ENCODE results near the gene IGFL4. TPM values are rescaled to one million over a fixed set of nuclear protein-coding genes. Genes with fewer than 3 reads are reported as not detected.

Gene IGFL4
- total and polyA plus RNA-seq, 2 of the 13 experiments (the other 11 are each of a cell fraction or from before 2014, with no cell fraction given) = 1.2 to 1.4 TPM

DNA sequence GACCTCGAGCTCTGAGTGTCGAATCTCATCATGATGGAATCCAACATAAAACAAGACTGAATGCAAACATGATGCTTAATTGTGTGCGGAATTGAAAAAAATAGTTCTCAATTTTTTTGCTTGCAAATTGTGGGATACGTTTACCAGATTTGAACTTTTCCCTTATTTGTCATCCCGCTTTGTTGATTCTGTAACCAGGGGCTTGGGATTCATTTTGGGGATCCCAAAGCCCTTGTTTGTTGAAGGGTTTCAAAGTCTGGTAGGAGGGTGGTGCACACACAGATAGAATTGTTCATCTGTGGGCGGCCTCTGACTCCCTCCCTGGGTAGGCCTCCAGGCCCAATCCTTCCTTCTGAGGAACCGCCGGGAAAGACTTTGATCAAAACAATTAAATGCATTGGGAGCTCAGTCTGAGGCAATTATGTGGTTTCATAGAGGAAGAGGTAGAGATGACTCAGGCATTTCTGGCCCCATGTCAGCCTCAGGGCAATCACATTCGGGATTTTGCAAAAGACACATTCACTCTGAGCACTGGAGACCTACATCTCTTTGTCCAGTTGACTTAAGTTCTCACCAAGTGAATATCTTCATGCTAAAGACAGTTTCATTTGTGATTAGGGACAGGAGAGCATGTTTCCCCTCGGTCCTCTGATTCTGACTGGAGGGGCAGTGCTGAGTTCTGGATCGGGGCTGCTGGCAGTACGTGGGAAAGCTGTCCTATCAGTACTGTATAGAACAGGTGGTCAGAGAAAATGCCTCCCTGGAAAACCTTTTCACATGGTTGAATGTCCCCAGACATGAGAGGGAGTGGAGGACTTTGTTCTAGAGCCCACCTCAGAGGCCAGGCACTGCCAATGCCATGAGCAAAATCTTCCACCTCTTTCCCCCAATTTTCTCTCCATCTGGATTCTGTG is 27.8 kb upstream of the IGFL4 start (continued):
- TF ChIP-seq RFX5 (IDR thresholded peaks at IDR 0.05; ENCODE audit: low read depth, low read length) (no peak), HNF4A (CRISPR knock-in tag; IDR thresholded peaks at IDR 0.05) (peak; percentile 12; the same call in 1 of the 2 replicates), KDM5A (IDR thresholded peaks at IDR 0.05; ENCODE audit: borderline replicate concordance, low read length) (no peak), THAP11 (CRISPR knock-in tag; IDR thresholded peaks at IDR 0.05) (no peak), CBFB (CRISPR knock-in tag; IDR thresholded peaks at IDR 0.05) (0 out of 2 replicates have a peak, but pooled peaks have one; percentile 55), HMG20A (CRISPR knock-in tag; IDR thresholded peaks at IDR 0.05; ENCODE audit: borderline replicate concordance) (0 out of 2 replicates have a peak, but pooled peaks have one; percentile 11), MEF2D (CRISPR knock-in tag; IDR thresholded peaks at IDR 0.05) (no peak), PTBP1 (IDR thresholded peaks at IDR 0.05; ENCODE audit: low read depth, low read length, poor library complexity, severe bottlenecking) (no peak), ZNF335 (CRISPR knock-in tag; IDR thresholded peaks at IDR 0.05) (no peak), ZNF468 (CRISPR knock-in tag; IDR thresholded peaks at IDR 0.05) (no peak), CENPT (CRISPR knock-in tag; IDR thresholded peaks at IDR 0.05; ENCODE audit: low read depth) (no peak), ZNF543 (CRISPR knock-in tag; IDR thresholded peaks at IDR 0.05) (no peak), CREM (IDR thresholded peaks at IDR 0.05) (peak; percentile 78; the same call in 1 of the 2 replicates), CREM (CRISPR knock-in tag; IDR thresholded peaks at IDR 0.05) (no peak)
- TF ChIP-seq, protein P1, sequence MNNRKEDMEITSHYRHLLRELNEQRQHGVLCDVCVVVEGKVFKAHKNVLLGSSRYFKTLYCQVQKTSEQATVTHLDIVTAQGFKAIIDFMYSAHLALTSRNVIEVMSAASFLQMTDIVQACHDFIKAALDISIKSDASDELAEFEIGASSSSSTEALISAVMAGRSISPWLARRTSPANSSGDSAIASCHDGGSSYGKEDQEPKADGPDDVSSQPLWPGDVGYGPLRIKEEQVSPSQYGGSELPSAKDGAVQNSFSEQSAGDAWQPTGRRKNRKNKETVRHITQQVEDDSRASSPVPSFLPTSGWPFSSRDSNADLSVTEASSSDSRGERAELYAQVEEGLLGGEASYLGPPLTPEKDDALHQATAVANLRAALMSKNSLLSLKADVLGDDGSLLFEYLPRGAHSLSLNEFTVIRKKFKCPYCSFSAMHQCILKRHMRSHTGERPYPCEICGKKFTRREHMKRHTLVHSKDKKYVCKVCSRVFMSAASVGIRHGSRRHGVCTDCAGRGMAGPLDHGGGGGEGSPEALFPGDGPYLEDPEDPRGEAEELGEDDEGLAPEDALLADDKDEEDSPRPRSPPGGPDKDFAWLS (CRISPR knock-in tag; IDR thresholded peaks at IDR 0.05; ENCODE audit: borderline replicate concordance) = no peak
- TF ChIP-seq, protein P2, sequence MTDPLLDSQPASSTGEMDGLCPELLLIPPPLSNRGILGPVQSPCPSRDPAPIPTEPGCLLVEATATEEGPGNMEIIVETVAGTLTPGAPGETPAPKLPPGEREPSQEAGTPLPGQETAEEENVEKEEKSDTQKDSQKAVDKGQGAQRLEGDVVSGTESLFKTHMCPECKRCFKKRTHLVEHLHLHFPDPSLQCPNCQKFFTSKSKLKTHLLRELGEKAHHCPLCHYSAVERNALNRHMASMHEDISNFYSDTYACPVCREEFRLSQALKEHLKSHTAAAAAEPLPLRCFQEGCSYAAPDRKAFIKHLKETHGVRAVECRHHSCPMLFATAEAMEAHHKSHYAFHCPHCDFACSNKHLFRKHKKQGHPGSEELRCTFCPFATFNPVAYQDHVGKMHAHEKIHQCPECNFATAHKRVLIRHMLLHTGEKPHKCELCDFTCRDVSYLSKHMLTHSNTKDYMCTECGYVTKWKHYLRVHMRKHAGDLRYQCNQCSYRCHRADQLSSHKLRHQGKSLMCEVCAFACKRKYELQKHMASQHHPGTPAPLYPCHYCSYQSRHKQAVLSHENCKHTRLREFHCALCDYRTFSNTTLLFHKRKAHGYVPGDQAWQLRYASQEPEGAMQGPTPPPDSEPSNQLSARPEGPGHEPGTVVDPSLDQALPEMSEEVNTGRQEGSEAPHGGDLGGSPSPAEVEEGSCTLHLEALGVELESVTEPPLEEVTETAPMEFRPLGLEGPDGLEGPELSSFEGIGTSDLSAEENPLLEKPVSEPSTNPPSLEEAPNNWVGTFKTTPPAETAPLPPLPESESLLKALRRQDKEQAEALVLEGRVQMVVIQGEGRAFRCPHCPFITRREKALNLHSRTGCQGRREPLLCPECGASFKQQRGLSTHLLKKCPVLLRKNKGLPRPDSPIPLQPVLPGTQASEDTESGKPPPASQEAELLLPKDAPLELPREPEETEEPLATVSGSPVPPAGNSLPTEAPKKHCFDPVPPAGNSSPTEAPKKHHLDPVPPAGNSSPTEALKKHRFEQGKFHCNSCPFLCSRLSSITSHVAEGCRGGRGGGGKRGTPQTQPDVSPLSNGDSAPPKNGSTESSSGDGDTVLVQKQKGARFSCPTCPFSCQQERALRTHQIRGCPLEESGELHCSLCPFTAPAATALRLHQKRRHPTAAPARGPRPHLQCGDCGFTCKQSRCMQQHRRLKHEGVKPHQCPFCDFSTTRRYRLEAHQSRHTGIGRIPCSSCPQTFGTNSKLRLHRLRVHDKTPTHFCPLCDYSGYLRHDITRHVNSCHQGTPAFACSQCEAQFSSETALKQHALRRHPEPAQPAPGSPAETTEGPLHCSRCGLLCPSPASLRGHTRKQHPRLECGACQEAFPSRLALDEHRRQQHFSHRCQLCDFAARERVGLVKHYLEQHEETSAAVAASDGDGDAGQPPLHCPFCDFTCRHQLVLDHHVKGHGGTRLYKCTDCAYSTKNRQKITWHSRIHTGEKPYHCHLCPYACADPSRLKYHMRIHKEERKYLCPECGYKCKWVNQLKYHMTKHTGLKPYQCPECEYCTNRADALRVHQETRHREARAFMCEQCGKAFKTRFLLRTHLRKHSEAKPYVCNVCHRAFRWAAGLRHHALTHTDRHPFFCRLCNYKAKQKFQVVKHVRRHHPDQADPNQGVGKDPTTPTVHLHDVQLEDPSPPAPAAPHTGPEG (CRISPR knock-in tag; IDR thresholded peaks at IDR 0.05) = no peak
